ENCODE measurements around the gene FARS2. TPM values are rescaled to one million over a fixed set of nuclear protein-coding genes. Genes with fewer than 3 reads are reported as not detected.

FARS2 gene
- total and polyA plus RNA-seq, 10 donors, result 9.0 to 27.4 (median 19.8) TPM

DNA sequence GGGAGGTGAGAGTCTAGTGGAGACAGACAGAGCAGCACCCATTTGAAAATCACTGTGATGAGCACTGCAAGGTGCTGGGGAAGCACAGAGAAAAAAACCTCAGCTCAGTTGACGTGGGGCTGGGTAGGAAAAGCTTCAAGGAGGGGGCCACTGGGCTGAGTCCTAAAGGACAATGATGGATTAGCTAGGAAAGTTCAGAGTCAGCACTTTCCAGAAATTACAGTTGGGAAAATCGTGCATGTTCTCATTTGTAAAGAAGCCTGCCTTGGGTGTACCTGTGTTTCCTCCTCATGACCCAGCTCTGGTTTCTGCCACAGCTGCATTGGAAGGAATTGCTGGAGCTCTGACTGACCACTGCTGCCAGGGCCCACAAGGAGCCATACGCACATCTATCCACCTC, 221.3 kb downstream of the FARS2 start:
- H3K27ac ChIP-seq, result no peak overlapping the region
- WGBS, 5 donors, result 90 to 97% (median 92%) methylated on average over 3 of the region's 3 CpGs
- H3K9me3 ChIP-seq, result no peaks in the 10 kb centered on the region
- H3K36me3 ChIP-seq, result peaks cover 0 to 11% (median 0%) of the 10 kb centered on the region in 6 donors
- peaks cover 0 to 9% (median 0%) of the 10 kb centered on the region in 6 donors for H3K4me1 ChIP-seq
- H3K4me3 ChIP-seq, result no peak overlapping the region
- no peak for DNase-seq
- TF ChIP-seq, protein P1, sequence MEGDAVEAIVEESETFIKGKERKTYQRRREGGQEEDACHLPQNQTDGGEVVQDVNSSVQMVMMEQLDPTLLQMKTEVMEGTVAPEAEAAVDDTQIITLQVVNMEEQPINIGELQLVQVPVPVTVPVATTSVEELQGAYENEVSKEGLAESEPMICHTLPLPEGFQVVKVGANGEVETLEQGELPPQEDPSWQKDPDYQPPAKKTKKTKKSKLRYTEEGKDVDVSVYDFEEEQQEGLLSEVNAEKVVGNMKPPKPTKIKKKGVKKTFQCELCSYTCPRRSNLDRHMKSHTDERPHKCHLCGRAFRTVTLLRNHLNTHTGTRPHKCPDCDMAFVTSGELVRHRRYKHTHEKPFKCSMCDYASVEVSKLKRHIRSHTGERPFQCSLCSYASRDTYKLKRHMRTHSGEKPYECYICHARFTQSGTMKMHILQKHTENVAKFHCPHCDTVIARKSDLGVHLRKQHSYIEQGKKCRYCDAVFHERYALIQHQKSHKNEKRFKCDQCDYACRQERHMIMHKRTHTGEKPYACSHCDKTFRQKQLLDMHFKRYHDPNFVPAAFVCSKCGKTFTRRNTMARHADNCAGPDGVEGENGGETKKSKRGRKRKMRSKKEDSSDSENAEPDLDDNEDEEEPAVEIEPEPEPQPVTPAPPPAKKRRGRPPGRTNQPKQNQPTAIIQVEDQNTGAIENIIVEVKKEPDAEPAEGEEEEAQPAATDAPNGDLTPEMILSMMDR (IDR thresholded peaks at IDR 0.05 in 8 of 11, conservative IDR thresholded peaks at IDR 0.05 in 3 of 11), result no peak
- no peak for TF ChIP-seq POLR2AphosphoS5 (IDR thresholded peaks at IDR 0.05)
- TF ChIP-seq POLR2A (IDR thresholded peaks at IDR 0.05), result no peak
- no peaks in the 10 kb centered on the region for H3K27me3 ChIP-seq (replicated peaks in 1 of 7)
- intact Hi-C loops (cut with DNase I; ENCODE audit: low total_unique reads), result no loop called here

DNA sequence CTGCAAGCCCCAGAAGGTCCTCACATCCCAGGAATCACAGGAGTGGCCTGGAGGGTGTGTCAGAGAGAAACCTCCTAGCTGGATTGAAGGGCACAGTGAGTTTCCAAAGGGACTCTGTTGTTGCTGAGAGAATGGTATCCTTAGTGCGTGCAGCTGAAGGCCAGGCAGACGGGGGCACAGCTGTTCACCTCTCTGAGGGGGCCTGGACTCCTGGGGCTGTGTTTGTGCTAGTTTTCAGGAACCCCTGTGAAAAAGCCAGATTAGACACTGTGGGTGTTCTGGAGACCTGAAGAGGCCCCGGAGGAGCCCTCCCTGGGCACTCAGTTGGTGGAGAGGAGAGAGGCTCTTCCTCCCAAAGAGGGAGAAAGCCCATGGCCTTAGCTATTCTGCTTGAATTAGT, 223.4 kb downstream of the FARS2 start:
- 86 to 98% (median 96%) methylated on average over 2 to 3 of the region's 3 CpGs for WGBS, 5 donors
- TF ChIP-seq, protein P1 (IDR thresholded peaks at IDR 0.05 in 8 of 11, conservative IDR thresholded peaks at IDR 0.05 in 3 of 11), result no peak
- no peak for TF ChIP-seq POLR2AphosphoS5 (IDR thresholded peaks at IDR 0.05)
- no peak for TF ChIP-seq POLR2A (IDR thresholded peaks at IDR 0.05)
- Histone ChIP-seq H3K4me3 (no peak overlapping the region), H3K27ac (no peak overlapping the region), H3K4me1 (no peaks in the 10 kb centered on the region), H3K36me3 (peaks cover 0 to 17% (median 0%) of the 10 kb centered on the region in 6 donors), H3K27me3 (replicated peaks in 1 of 7) (no peaks in the 10 kb centered on the region), H3K9me3 (no peaks in the 10 kb centered on the region)
- DNase-seq, result no peak
- intact Hi-C loops (cut with DNase I; ENCODE audit: low total_unique reads), result no loop called here

DNA sequence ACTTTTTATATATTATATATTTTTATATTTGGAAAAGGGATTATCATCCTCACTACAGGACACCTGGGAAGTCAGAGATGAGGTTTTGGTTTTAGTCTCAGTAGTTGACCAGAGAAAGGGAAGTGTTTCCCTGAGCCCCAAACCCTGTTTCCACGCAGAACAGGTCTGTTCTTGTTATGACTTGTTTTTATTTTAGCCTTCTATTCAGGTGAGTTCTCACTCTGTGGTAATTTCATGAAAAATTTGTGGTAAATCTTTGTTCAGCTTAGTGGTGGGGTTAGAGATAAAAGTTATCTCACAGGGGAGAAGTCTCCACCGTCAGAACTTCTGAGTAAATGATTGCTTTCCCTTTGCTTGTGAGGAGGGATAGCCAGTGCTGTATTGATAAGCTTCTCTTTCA, 224.9 kb downstream of the FARS2 start:
- H3K9me3 ChIP-seq, result no peaks in the 10 kb centered on the region
- no peaks in the 10 kb centered on the region for H3K27me3 ChIP-seq (replicated peaks in 1 of 7)
- H3K4me1 ChIP-seq, result no peaks in the 10 kb centered on the region
- TF ChIP-seq POLR2AphosphoS5 (IDR thresholded peaks at IDR 0.05) (no peak), POLR2A (IDR thresholded peaks at IDR 0.05) (no peak)
- TF ChIP-seq, protein P1 (IDR thresholded peaks at IDR 0.05 in 8 of 11, conservative IDR thresholded peaks at IDR 0.05 in 3 of 11), result no peak
- no peak overlapping the region for H3K27ac ChIP-seq
- H3K4me3 ChIP-seq, result no peak overlapping the region
- H3K36me3 ChIP-seq, result peaks cover 0 to 17% (median 0%) of the 10 kb centered on the region in 6 donors
- intact Hi-C loops (cut with DNase I; ENCODE audit: low total_unique reads), result no loop called here
- 62 to 77% (median 66%) methylated on average over 2 of the region's 2 CpGs for WGBS, 5 donors
- no peak for DNase-seq

DNA sequence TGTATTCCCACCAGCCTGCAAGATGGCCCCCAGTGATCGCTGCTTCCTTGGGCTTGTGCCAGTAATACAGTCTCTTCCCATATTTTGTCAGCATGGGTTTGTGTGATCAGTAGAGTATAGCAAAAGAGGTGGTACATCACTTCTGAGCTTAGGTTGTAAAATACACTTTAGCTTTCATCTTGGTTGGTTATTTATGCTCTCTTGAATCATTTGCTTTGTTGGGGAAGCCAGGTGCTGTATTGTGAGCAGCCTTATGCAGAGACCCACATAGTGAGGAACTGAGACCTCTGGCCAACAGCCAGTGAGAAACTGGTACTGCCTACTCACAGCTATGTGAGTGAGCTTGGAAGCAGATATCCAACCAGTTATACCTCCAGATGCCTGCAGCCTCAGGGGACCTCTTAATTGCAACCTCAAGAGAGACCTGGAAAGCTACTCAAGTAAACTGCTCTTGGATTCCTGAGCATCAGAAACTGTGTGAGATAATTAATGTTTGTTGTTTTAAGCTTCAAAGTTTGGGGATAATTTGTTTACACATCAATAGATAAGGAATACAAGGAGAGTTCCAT, 229.3 kb downstream of the FARS2 start:
- Histone ChIP-seq H3K4me3 (no peak overlapping the region), H3K27ac (no peak overlapping the region), H3K27me3 (replicated peaks in 1 of 7) (no peaks in the 10 kb centered on the region), H3K36me3 (peaks cover 0 to 20% (median 0%) of the 10 kb centered on the region in 6 donors), H3K4me1 (no peaks in the 10 kb centered on the region), H3K9me3 (no peaks in the 10 kb centered on the region)
- TF ChIP-seq POLR2AphosphoS5 (IDR thresholded peaks at IDR 0.05) (no peak), POLR2A (IDR thresholded peaks at IDR 0.05) (no peak)
- TF ChIP-seq, protein P1 (IDR thresholded peaks at IDR 0.05 in 8 of 11, conservative IDR thresholded peaks at IDR 0.05 in 3 of 11), result no peak
- no peak for DNase-seq
- intact Hi-C loops (cut with DNase I; ENCODE audit: low total_unique reads), result no loop called here
- WGBS, 5 donors, result 76 to 95% (median 92%) methylated on average over 1 of the region's 1 CpG

Data from spleen (tissue), 11 donors.